ENCODE measurements around the gene CD79B. TPM values are rescaled to one million over a fixed set of nuclear protein-coding genes. Genes with fewer than 3 reads are reported as not detected.

Gene CD79B
- total RNA-seq, 1 donor from 2014 or later = not detected

GRCh38 chr17:63937920-63938319, 5.8 kb upstream of the CD79B start:
- H4K20me1 ChIP-seq (ENCODE audit: low read depth) = no peaks in the 10 kb centered on the region
- Mint-ChIP-seq H3K27me3 (ENCODE audit: insufficient read depth, low read depth) (peaks cover 5% of the 10 kb centered on the region), H3K4me1 (peaks cover 29% of the 10 kb centered on the region), H3K9me3 (no peaks in the 10 kb centered on the region), H3K27ac (peak overlapping the region; percentile 96), H3K4me3 (no peak overlapping the region), H3K36me3 (no peaks in the 10 kb centered on the region)
- no peaks in the 10 kb centered on the region for H3K9me3 ChIP-seq (ENCODE audit: low read depth)
- TF ChIP-seq CTCF (IDR thresholded peaks at IDR 0.05) (no peak), EZH2phosphoT487 (IDR thresholded peaks at IDR 0.05) (no peak), EZH2 (IDR thresholded peaks at IDR 0.05) (no peak)
- H3K27ac ChIP-seq = no peak overlapping the region
- H3K9ac ChIP-seq = no peak overlapping the region
- no peaks in the 10 kb centered on the region for H3K79me2 ChIP-seq (ENCODE audit: low read depth)
- peak overlapping the region; percentile 34 for H2AFZ ChIP-seq (replicated peaks)
- H3K4me3 ChIP-seq = no peak overlapping the region
- peak overlapping the region; percentile 27 for H3K4me2 ChIP-seq
- no peaks in the 10 kb centered on the region for H3F3A ChIP-seq (ENCODE audit: low read depth)
- H3K4me1 ChIP-seq = peaks cover 8% of the 10 kb centered on the region
- DNase-seq (ENCODE audit: low spot score) = no peak
- H3K27me3 ChIP-seq = no peaks in the 10 kb centered on the region
- H3K36me3 ChIP-seq = no peaks in the 10 kb centered on the region

GRCh38 chr17:63937319-63937718, 5.2 kb upstream of the CD79B start:
- Histone ChIP-seq H3K9me3 (ENCODE audit: low read depth) (no peaks in the 10 kb centered on the region), H3K4me3 (no peak overlapping the region), H3F3A (ENCODE audit: low read depth) (no peaks in the 10 kb centered on the region), H3K4me1 (peaks cover 8% of the 10 kb centered on the region), H3K9ac (no peak overlapping the region), H4K20me1 (ENCODE audit: low read depth) (no peaks in the 10 kb centered on the region), H3K4me2 (no peak overlapping the region), H3K27me3 (no peaks in the 10 kb centered on the region), H3K36me3 (no peaks in the 10 kb centered on the region), H2AFZ (replicated peaks) (no peak overlapping the region), H3K79me2 (ENCODE audit: low read depth) (no peaks in the 10 kb centered on the region), H3K27ac (no peak overlapping the region)
- Mint-ChIP-seq H3K4me3 (peak overlapping the region; percentile 35), H3K4me1 (peaks cover 29% of the 10 kb centered on the region), H3K27ac (no peak overlapping the region), H3K27me3 (ENCODE audit: insufficient read depth, low read depth) (peaks cover 5% of the 10 kb centered on the region), H3K36me3 (no peaks in the 10 kb centered on the region), H3K9me3 (no peaks in the 10 kb centered on the region)
- TF ChIP-seq EZH2 (IDR thresholded peaks at IDR 0.05) (no peak), CTCF (IDR thresholded peaks at IDR 0.05) (no peak), EZH2phosphoT487 (IDR thresholded peaks at IDR 0.05) (no peak)
- DNase-seq (ENCODE audit: low spot score) = no peak

GRCh38 chr17:63934183-63935112, 2.3 kb upstream of the CD79B start:
- H4K20me1 ChIP-seq (ENCODE audit: low read depth) = no peaks in the 10 kb centered on the region
- no peak overlapping the region for H3K4me3 Mint-ChIP-seq
- H3K27ac ChIP-seq = no peak overlapping the region
- no peak overlapping the region for H3K4me3 ChIP-seq
- H3K36me3 ChIP-seq = no peaks in the 10 kb centered on the region
- H3K27ac Mint-ChIP-seq = no peak overlapping the region
- no peak for DNase-seq (ENCODE audit: low spot score)
- H3K4me1 Mint-ChIP-seq = peaks cover 30% of the 10 kb centered on the region
- no peak for TF ChIP-seq EZH2phosphoT487 (IDR thresholded peaks at IDR 0.05)
- no peak for TF ChIP-seq CTCF (IDR thresholded peaks at IDR 0.05)
- no peak for TF ChIP-seq EZH2 (IDR thresholded peaks at IDR 0.05)
- no peaks in the 10 kb centered on the region for H3K9me3 ChIP-seq (ENCODE audit: low read depth)
- H3K4me2 ChIP-seq = no peak overlapping the region
- no peak overlapping the region for H3K9ac ChIP-seq
- no peaks in the 10 kb centered on the region for H3K9me3 Mint-ChIP-seq
- H3K27me3 Mint-ChIP-seq (ENCODE audit: insufficient read depth, low read depth) = peaks cover 5% of the 10 kb centered on the region
- H3K4me1 ChIP-seq = peaks cover 8% of the 10 kb centered on the region
- no peaks in the 10 kb centered on the region for H3K36me3 Mint-ChIP-seq
- no peaks in the 10 kb centered on the region for H3K79me2 ChIP-seq (ENCODE audit: low read depth)
- peaks cover 5% of the 10 kb centered on the region for H3F3A ChIP-seq (ENCODE audit: low read depth)
- H2AFZ ChIP-seq (replicated peaks) = no peak overlapping the region
- H3K27me3 ChIP-seq = no peaks in the 10 kb centered on the region

All from neural progenitor cell (in vitro differentiated cells).